ENCODE results near the gene CUL5.
A peak's percentile ranks its signal among the peaks of the same experiment; 100 is the strongest.
"Not testable (repeated sequence)": the region's sequence is repeated elsewhere in the genome, so short reads cannot be mapped to it uniquely, and the experiment has no call there.

Gene CUL5

DNA sequence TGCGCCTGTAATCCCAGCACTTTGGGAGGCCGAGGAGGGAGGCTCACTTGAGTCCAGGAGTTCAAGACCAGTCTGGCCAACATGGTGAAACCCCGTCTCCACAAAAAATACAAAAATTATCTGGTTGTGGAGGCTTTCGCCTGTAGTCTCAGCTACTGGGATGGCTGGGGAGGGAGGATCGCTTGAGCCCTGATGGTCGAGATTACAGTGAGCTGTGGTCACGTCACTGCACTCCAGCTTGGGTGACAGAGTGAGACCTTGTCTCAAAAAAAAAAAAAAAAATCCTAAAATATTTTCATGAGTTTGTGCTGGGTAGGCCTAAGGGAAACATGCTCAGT lies 112.2 kb downstream of the CUL5 start:
- H2BK120ac ChIP-seq (ENCODE audit: low read depth, low read length); H3K27me3 ChIP-seq (ENCODE audit: control insufficient read depth in 3 of 3, insufficient read depth in 3 of 3, low read depth in 1 of 3, low read length in 3 of 3); H3K79me1 ChIP-seq (ENCODE audit: low read depth, low read length); H4K8ac ChIP-seq (ENCODE audit: low read depth, low read length); H2BK5ac ChIP-seq (ENCODE audit: low read length); H3K4ac ChIP-seq (ENCODE audit: low read length); H4K91ac ChIP-seq (ENCODE audit: low read depth, low read length, poor library complexity); H3K36me3 ChIP-seq (replicated peaks in 1 of 2; ENCODE audit: control insufficient read depth in 2 of 2, insufficient read depth in 2 of 2, low read length in 2 of 2); H3K23ac ChIP-seq (ENCODE audit: low read depth, low read length, poor library complexity); H2BK12ac ChIP-seq (ENCODE audit: low read length); H2BK15ac ChIP-seq (ENCODE audit: low read length); DNase-seq (ENCODE audit: low spot score); H3K27ac ChIP-seq (replicated peaks; ENCODE audit: low read length); H3K9me3 ChIP-seq (replicated peaks in 1 of 2; ENCODE audit: control insufficient read depth in 2 of 2, insufficient read depth in 1 of 2, low read depth in 1 of 2, low read length in 2 of 2); H3K9ac ChIP-seq (ENCODE audit: low read depth, low read length, poor library complexity); H2AK5ac ChIP-seq (ENCODE audit: low read depth, low read length); H3K4me1 ChIP-seq (ENCODE audit: control insufficient read depth in 2 of 2, insufficient read depth in 1 of 2, low read depth in 1 of 2, low read length in 2 of 2); H3K18ac ChIP-seq (ENCODE audit: low read length); H3K14ac ChIP-seq (ENCODE audit: low read length): not testable (repeated sequence)
- Histone ChIP-seq H3K4me3 (ENCODE audit: low read length in 2 of 2) (peak overlapping the region in 1 of 2 donors; percentile 64), H3K4me2 (ENCODE audit: insufficient read depth, low read length, poor library complexity, severe bottlenecking) (peak overlapping the region; percentile 87), H2AFZ (ENCODE audit: low read length) (peak overlapping the region; percentile 93)
- WGBS, 2 donors (ENCODE audit: extremely low coverage in 2 of 2, insufficient read length in 2 of 2, insufficient replicate concordance in 1 of 2) = no CpG with 5 or more reads among the region's 7 CpGs

DNA sequence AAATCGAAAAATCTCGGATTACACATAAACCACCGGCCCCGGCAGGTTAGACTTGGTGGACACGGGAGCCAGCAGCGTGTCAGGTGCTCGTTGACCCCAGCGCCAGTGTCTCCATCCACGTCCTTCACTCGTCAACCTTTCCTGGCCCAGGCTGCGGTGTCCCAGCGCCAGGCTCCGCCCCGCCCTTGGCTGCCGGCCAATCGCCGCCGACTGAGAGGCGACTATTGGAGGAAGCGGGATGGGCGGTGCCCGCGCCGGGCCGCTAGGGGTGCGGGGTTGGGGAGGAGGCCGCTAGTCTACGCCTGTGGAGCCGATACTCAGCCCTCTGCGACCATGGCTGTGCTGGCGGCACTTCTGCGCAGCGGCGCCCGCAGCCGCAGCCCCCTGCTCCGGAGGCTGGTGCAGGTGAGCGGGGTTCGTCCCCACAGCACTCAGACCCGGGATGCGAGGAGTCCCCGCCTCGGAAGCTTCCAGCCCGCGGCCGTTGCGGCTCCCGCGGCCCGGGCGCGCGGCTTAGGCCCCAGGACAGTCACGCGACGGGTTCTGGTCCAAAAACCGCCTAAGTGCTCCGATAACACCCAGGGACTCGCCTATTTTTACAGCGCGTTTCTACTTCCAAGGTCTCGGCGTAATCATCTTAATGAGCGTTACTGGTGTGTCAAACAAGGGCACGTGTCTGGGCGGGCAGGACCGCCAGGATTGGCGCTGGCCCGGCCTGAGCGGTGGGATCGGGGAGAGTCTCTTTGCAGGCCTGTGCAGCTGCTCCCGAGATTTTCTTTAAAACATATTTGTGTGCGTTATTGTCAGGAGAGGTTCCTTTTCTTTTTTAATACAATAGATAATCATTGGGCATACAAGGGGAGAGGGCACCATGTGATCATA lies 112.8 kb downstream of the CUL5 start, which contains the start of gene ACAT1:
ACAT1 (plus strand) TSS at position 294 of the 882 bp plus-strand sequence; CDS start at position 334, 40 bp downstream.
- Histone ChIP-seq H3K79me1 (ENCODE audit: low read depth, low read length) (peaks cover 3% of the 10 kb centered on the region), H3K4me1 (ENCODE audit: control insufficient read depth in 2 of 2, insufficient read depth in 1 of 2, low read depth in 1 of 2, low read length in 2 of 2) (peaks cover 4% of the 10 kb centered on the region in 2 donors), H2BK12ac (ENCODE audit: low read length) (no peak within 1 kb of the TSS), H3K36me3 (replicated peaks in 1 of 2; ENCODE audit: control insufficient read depth in 2 of 2, insufficient read depth in 2 of 2, low read length in 2 of 2) (no peaks in the 10 kb centered on the region), H3K9me3 (replicated peaks in 1 of 2; ENCODE audit: control insufficient read depth in 2 of 2, insufficient read depth in 1 of 2, low read depth in 1 of 2, low read length in 2 of 2) (no peaks in the 10 kb centered on the region), H3K9ac (ENCODE audit: low read depth, low read length, poor library complexity) (peak within 1 kb of the TSS; percentile 53), H3K4me3 (ENCODE audit: low read length in 2 of 2) (peak within 1 kb of the TSS; percentile 64 to 88), H3K23ac (ENCODE audit: low read depth, low read length, poor library complexity) (no peak within 1 kb of the TSS), H4K91ac (ENCODE audit: low read depth, low read length, poor library complexity) (no peak within 1 kb of the TSS), H2BK120ac (ENCODE audit: low read depth, low read length) (no peak within 1 kb of the TSS), H3K4me2 (ENCODE audit: insufficient read depth, low read length, poor library complexity, severe bottlenecking) (peak within 1 kb of the TSS; percentile 87), H2BK5ac (ENCODE audit: low read length) (no peak within 1 kb of the TSS), H3K27ac (replicated peaks; ENCODE audit: low read length) (no peak within 1 kb of the TSS), H3K27me3 (ENCODE audit: control insufficient read depth in 3 of 3, insufficient read depth in 3 of 3, low read depth in 1 of 3, low read length in 3 of 3) (peaks cover 0 to 5% (median 0%) of the 10 kb centered on the region in 3 experiments), H3K14ac (ENCODE audit: low read length) (no peak within 1 kb of the TSS), H2AFZ (ENCODE audit: low read length) (peak within 1 kb of the TSS; percentile 93), H3K18ac (ENCODE audit: low read length) (peak within 1 kb of the TSS; percentile 92), H2BK15ac (ENCODE audit: low read length) (no peak within 1 kb of the TSS), H2AK5ac (ENCODE audit: low read depth, low read length) (no peak within 1 kb of the TSS), H3K4ac (ENCODE audit: low read length) (no peak within 1 kb of the TSS), H4K8ac (ENCODE audit: low read depth, low read length) (no peak within 1 kb of the TSS)
- peak; percentile 82 for DNase-seq (ENCODE audit: low spot score)
- WGBS, 2 donors (ENCODE audit: extremely low coverage in 2 of 2, insufficient read length in 2 of 2, insufficient replicate concordance in 1 of 2) = no CpG with 5 or more reads among the region's 73 CpGs

DNA sequence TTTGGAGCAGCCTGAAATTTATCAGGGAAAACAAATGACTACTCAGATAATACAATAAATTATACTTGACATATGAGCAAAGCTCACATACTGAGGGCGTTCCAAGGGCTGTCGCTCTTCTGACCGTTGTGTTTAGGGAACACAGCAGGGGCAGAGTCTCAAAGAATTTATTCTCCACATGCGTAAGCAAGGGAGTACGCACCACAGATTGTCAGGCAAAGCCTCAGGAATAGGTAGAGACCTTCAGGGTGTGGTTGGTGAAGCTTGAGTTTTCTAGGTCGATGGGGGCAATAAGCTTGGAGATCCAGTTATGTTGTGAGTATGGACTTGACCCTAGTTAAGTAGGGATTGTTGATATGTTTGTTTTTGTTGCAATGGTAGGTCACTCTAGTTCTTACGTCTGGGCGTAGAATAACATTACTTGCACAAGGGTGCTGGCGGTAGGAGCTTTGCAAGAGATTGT lies 113.5 kb downstream of the CUL5 start:
- Histone ChIP-seq H2BK120ac (ENCODE audit: low read depth, low read length) (no peak overlapping the region), H3K27ac (replicated peaks; ENCODE audit: low read length) (no peak overlapping the region), H3K36me3 (replicated peaks in 1 of 2; ENCODE audit: control insufficient read depth in 2 of 2, insufficient read depth in 2 of 2, low read length in 2 of 2) (no peaks in the 10 kb centered on the region), H2BK5ac (ENCODE audit: low read length) (no peak overlapping the region), H3K14ac (ENCODE audit: low read length) (no peak overlapping the region), H3K4ac (ENCODE audit: low read length) (no peak overlapping the region), H3K18ac (ENCODE audit: low read length) (no peak overlapping the region), H3K9me3 (replicated peaks in 1 of 2; ENCODE audit: control insufficient read depth in 2 of 2, insufficient read depth in 1 of 2, low read depth in 1 of 2, low read length in 2 of 2) (no peaks in the 10 kb centered on the region), H3K4me1 (ENCODE audit: control insufficient read depth in 2 of 2, insufficient read depth in 1 of 2, low read depth in 1 of 2, low read length in 2 of 2) (peaks cover 4% of the 10 kb centered on the region in 2 donors), H2AK5ac (ENCODE audit: low read depth, low read length) (no peak overlapping the region), H3K27me3 (ENCODE audit: control insufficient read depth in 3 of 3, insufficient read depth in 3 of 3, low read depth in 1 of 3, low read length in 3 of 3) (peaks cover 0 to 5% (median 0%) of the 10 kb centered on the region in 3 experiments), H2AFZ (ENCODE audit: low read length) (peak overlapping the region; percentile 93), H3K79me1 (ENCODE audit: low read depth, low read length) (peaks cover 3% of the 10 kb centered on the region), H3K4me3 (ENCODE audit: low read length in 2 of 2) (peak overlapping the region; percentile 47 to 64), H4K8ac (ENCODE audit: low read depth, low read length) (no peak overlapping the region), H4K91ac (ENCODE audit: low read depth, low read length, poor library complexity) (no peak overlapping the region), H2BK15ac (ENCODE audit: low read length) (no peak overlapping the region), H3K23ac (ENCODE audit: low read depth, low read length, poor library complexity) (no peak overlapping the region), H3K9ac (ENCODE audit: low read depth, low read length, poor library complexity) (no peak overlapping the region), H3K4me2 (ENCODE audit: insufficient read depth, low read length, poor library complexity, severe bottlenecking) (peak overlapping the region; percentile 26), H2BK12ac (ENCODE audit: low read length) (no peak overlapping the region)
- no CpG with 5 or more reads among the region's 9 CpGs for WGBS, 2 donors (ENCODE audit: extremely low coverage in 2 of 2, insufficient read length in 2 of 2, insufficient replicate concordance in 1 of 2)
- DNase-seq (ENCODE audit: low spot score) = no peak

DNA sequence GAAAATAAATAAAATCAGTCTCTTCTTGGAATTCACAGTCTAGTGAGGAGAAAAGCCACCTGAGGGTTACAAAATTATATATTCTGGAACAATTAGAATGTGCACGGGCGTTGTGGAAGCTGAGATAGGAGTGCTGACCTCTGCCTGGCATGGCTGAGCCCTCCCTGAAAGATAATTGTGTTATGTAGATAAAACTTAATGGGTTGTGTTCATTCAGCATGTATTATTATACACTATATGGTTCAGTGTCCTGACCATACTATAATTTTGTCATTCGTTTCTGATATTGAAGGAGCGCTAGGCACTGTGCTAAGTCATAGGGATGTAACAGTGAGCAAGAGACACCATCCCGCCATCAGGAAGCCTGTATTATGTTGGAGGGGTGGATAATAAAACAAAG lies 116.4 kb downstream of the CUL5 start:
- H3K27me3 ChIP-seq (ENCODE audit: control insufficient read depth in 3 of 3, insufficient read depth in 3 of 3, low read depth in 1 of 3, low read length in 3 of 3) = peaks cover 0 to 5% (median 0%) of the 10 kb centered on the region in 3 experiments
- no peak overlapping the region for H2AFZ ChIP-seq (ENCODE audit: low read length)
- H3K4me3 ChIP-seq (ENCODE audit: low read length in 2 of 2) = no peak overlapping the region
- H3K27ac ChIP-seq (replicated peaks; ENCODE audit: low read length) = no peak overlapping the region
- H3K23ac ChIP-seq (ENCODE audit: low read depth, low read length, poor library complexity) = no peak overlapping the region
- H3K4ac ChIP-seq (ENCODE audit: low read length) = no peak overlapping the region
- no peak for DNase-seq (ENCODE audit: low spot score)
- H2BK120ac ChIP-seq (ENCODE audit: low read depth, low read length) = no peak overlapping the region
- H3K9ac ChIP-seq (ENCODE audit: low read depth, low read length, poor library complexity) = no peak overlapping the region
- no peak overlapping the region for H2BK12ac ChIP-seq (ENCODE audit: low read length)
- H3K18ac ChIP-seq (ENCODE audit: low read length) = no peak overlapping the region
- H3K36me3 ChIP-seq (replicated peaks in 1 of 2; ENCODE audit: control insufficient read depth in 2 of 2, insufficient read depth in 2 of 2, low read length in 2 of 2) = peaks cover 0 to 3% of the 10 kb centered on the region in 2 donors
- no peak overlapping the region for H2AK5ac ChIP-seq (ENCODE audit: low read depth, low read length)
- no peak overlapping the region for H2BK5ac ChIP-seq (ENCODE audit: low read length)
- H2BK15ac ChIP-seq (ENCODE audit: low read length) = no peak overlapping the region
- no peak overlapping the region for H4K91ac ChIP-seq (ENCODE audit: low read depth, low read length, poor library complexity)
- no peak overlapping the region for H3K4me2 ChIP-seq (ENCODE audit: insufficient read depth, low read length, poor library complexity, severe bottlenecking)
- no peak overlapping the region for H4K8ac ChIP-seq (ENCODE audit: low read depth, low read length)
- H3K4me1 ChIP-seq (ENCODE audit: control insufficient read depth in 2 of 2, insufficient read depth in 1 of 2, low read depth in 1 of 2, low read length in 2 of 2) = peaks cover 4% of the 10 kb centered on the region in 2 donors
- H3K79me1 ChIP-seq (ENCODE audit: low read depth, low read length) = peaks cover 3% of the 10 kb centered on the region
- no peak overlapping the region for H3K14ac ChIP-seq (ENCODE audit: low read length)
- H3K9me3 ChIP-seq (replicated peaks in 1 of 2; ENCODE audit: control insufficient read depth in 2 of 2, insufficient read depth in 1 of 2, low read depth in 1 of 2, low read length in 2 of 2) = no peaks in the 10 kb centered on the region
- WGBS, 2 donors (ENCODE audit: extremely low coverage in 2 of 2, insufficient read length in 2 of 2, insufficient replicate concordance in 1 of 2) = no CpG with 5 or more reads among the region's 5 CpGs

Measured in neuronal stem cell (in vitro differentiated cells).